ENCODE data around the gene DRP2. TPM values are rescaled to one million over a fixed set of nuclear protein-coding genes. Genes with fewer than 3 reads are reported as not detected.
"Not testable (repeated sequence)": the region's sequence is repeated elsewhere in the genome, so short reads cannot be mapped to it uniquely, and the experiment has no call there.

Gene DRP2
- total RNA-seq = not detected

GRCh38 chrX:101219116-101219863 is at the start of gene DRP2:
TSS of gene DRP2 (plus strand) at chrX:101219786. CDS start at chrX:101231648, 11,862 bp downstream.
- DNase-seq (ENCODE audit: low spot score) (no peak), ATAC-seq (no peak)

GRCh38 chrX:101171883-101172400 is 47.6 kb upstream of the DRP2 start:
- ATAC-seq (no peak), DNase-seq (ENCODE audit: low spot score) (no peak)

- no peak for ATAC-seq
- DNase-seq (ENCODE audit: low spot score) = no peak
These were observed 43.1 kb upstream of the DRP2 start for GRCh38 chrX:101176439-101176838.

- DNase-seq (ENCODE audit: low spot score); ATAC-seq: not testable (repeated sequence)
These were observed 34.7 kb upstream of the DRP2 start for GRCh38 chrX:101184876-101185275.

- not testable (repeated sequence) for DNase-seq (ENCODE audit: low spot score); ATAC-seq
These were observed 31.6 kb upstream of the DRP2 start for GRCh38 chrX:101187961-101188360.

GRCh38 chrX:101190736-101191135 is 28.9 kb upstream of the DRP2 start:
- DNase-seq (ENCODE audit: low spot score) (no peak), ATAC-seq (no peak)

GRCh38 chrX:101191217-101191750 is 28.3 kb upstream of the DRP2 start:
- ATAC-seq (no peak), DNase-seq (ENCODE audit: low spot score) (no peak)

- no peak for DNase-seq (ENCODE audit: low spot score)
- no peak for ATAC-seq
These were observed 24.0 kb upstream of the DRP2 start for GRCh38 chrX:101195442-101196173.

GRCh38 chrX:101203761-101204351 is 15.7 kb upstream of the DRP2 start:
- ATAC-seq = no peak
- no peak for DNase-seq (ENCODE audit: low spot score)

GRCh38 chrX:101206471-101206870 is 13.1 kb upstream of the DRP2 start:
- DNase-seq (ENCODE audit: low spot score) = no peak
- ATAC-seq = peak; percentile 70

- no peak for DNase-seq (ENCODE audit: low spot score)
- ATAC-seq = no peak
These were observed 11.3 kb upstream of the DRP2 start for GRCh38 chrX:101208152-101208905.

GRCh38 chrX:101210630-101211029 is 9.0 kb upstream of the DRP2 start:
- no peak for ATAC-seq

GRCh38 chrX:101217689-101218088 is 1.9 kb upstream of the DRP2 start:
- ATAC-seq (no peak), DNase-seq (ENCODE audit: low spot score) (no peak)

More at GRCh38 chrX:101210630-101211029, 9.0 kb upstream of the DRP2 start:
- no peak for DNase-seq (ENCODE audit: low spot score)

- DNase-seq (ENCODE audit: low spot score) (no peak), ATAC-seq (no peak)
These were observed 319 bp downstream of the DRP2 start for GRCh38 chrX:101219864-101220346.

GRCh38 chrX:101220662-101221260 is 1.2 kb downstream of the DRP2 start:
- DNase-seq (ENCODE audit: low spot score) = no peak
- no peak for ATAC-seq

- DNase-seq (ENCODE audit: low spot score) = no peak
- no peak for ATAC-seq
These were observed 3.6 kb downstream of the DRP2 start for GRCh38 chrX:101223226-101223625.

- ATAC-seq (no peak), DNase-seq (ENCODE audit: low spot score) (no peak)
These were observed 9.6 kb downstream of the DRP2 start for GRCh38 chrX:101229170-101229569.

- DNase-seq (ENCODE audit: low spot score) (no peak), ATAC-seq (no peak)
These were observed 11.1 kb downstream of the DRP2 start for GRCh38 chrX:101230636-101231035.

GRCh38 chrX:101231080-101231479 is 11.5 kb downstream of the DRP2 start:
- no peak for DNase-seq (ENCODE audit: low spot score)
- ATAC-seq = no peak

- ATAC-seq = no peak
These were observed 12.7 kb downstream of the DRP2 start for GRCh38 chrX:101232316-101232715.

More at GRCh38 chrX:101232316-101232715, 12.7 kb downstream of the DRP2 start:
- DNase-seq (ENCODE audit: low spot score) = no peak
